Spleen (tissue), 11 donors: ENCODE measurements around the gene PAQR4. TPM values are rescaled to one million over a fixed set of nuclear protein-coding genes. Genes with fewer than 3 reads are reported as not detected.
A peak's percentile ranks its signal among the peaks of the same experiment; 100 is the strongest.

Source experiments
- DNase-seq: peaks from one replicate; pipeline ENCODE4 v3.0.0-alpha.2; 2020
- H3K27ac ChIP-seq, 8 donors: fragments of 200-600 bp; sonication (generic) in 7 of 8; 1 replicate in 4 of 8; 2 replicates in 4 of 8; pipeline versions ENCODE4 v1.5.0 to v1.8.0; 2016 to 2021; ENCODE audit warnings: inconsistent platforms in 4 of 8, mild to moderate bottlenecking in 4 of 8, moderate library complexity in 1 of 8
- H3K27me3 ChIP-seq, 7 donors: fragments of 200-600 bp; sonication (generic) in 6 of 7; replicated peaks in 1 of 7; 1 replicate in 4 of 7; 2 replicates in 3 of 7; pipeline versions ENCODE4 v1.5.0 to v1.8.0; 2016 to 2021; ENCODE audit warnings: inconsistent platforms in 3 of 7, mild to moderate bottlenecking in 1 of 7
- H3K36me3 ChIP-seq, 6 donors: fragments of 200-600 bp; sonication (generic) in 5 of 6; 1 replicate in 4 of 6; 2 replicates in 2 of 6; pipeline versions ENCODE4 v1.5.0 to v1.8.0; 2016 to 2021; ENCODE audit warnings: inconsistent platforms in 2 of 6
- H3K4me1 ChIP-seq, 6 donors: fragments of 200-600 bp; sonication (generic) in 5 of 6; 1 replicate in 3 of 6; 2 replicates in 3 of 6; pipeline versions ENCODE4 v1.5.0 to v1.8.0; 2016 to 2021; ENCODE audit warnings: inconsistent platforms in 3 of 6
- H3K4me3 ChIP-seq, 8 donors: fragments of 200-600 bp; sonication (generic) in 7 of 8; 1 replicate in 4 of 8; 2 replicates in 4 of 8; pipeline versions ENCODE4 v1.5.0 to v1.8.0; 2016 to 2021; ENCODE audit warnings: inconsistent platforms in 4 of 8, mild to moderate bottlenecking in 4 of 8, moderate library complexity in 2 of 8
- H3K9me3 ChIP-seq, 8 donors: fragments of 200-600 bp; sonication (generic) in 7 of 8; 1 replicate in 4 of 8; 2 replicates in 4 of 8; pipeline versions ENCODE4 v1.5.0 to v1.8.0; 2016 to 2021; ENCODE audit warnings: inconsistent platforms in 4 of 8
- POLR2A ChIP-seq, 3 donors: fragments of 450-650 bp; IDR thresholded peaks; one replicate each; pipeline ENCODE4 v1.5.1; 2017; ENCODE audit warnings: antibody characterized with exemption in 3 of 3, mild to moderate bottlenecking in 1 of 3
- POLR2AphosphoS5 ChIP-seq, 3 donors: sonication (generic); formaldehyde crosslinking; IDR thresholded peaks; one replicate each; pipeline ENCODE4 v1.5.1; 2017; ENCODE audit warnings: antibody characterized with exemption in 3 of 3
- WGBS, 5 donors: extraction: QIAGEN DNeasy Blood & Tissue Kit in 3 of 5; methylation state at CpG; one replicate each; pipeline versions ENCODE4 v1.1.5 to v1.1.7; 2013 to 2018; 5-methylcytosine and 5-hydroxymethylcytosine counted together
- intact Hi-C: fragments of 100-400 bp; cut with DNase I; formaldehyde crosslinking; loops from one replicate; pipeline ENCODE4 v1.15.0; 2023; ENCODE audit warnings: low total_unique reads
- polyA plus RNA-seq, 3 donors: library from polyadenylated mRNA; stranded (reverse); fragments of 200-250 nt; gene quantifications; one replicate each; pipeline ENCODE4 v1.2.1, GENCODE V29; 2013
- total RNA-seq, 7 donors: library from RNA; depleted of rRNA in 3 of 7; stranded (reverse); fragments of >200 nt in 3 of 7; fragmentation: NEBNext Ultra II Directional in 4 of 7; extraction: Animal tissue kit (Norgen Biotek cat#: 25700) in 4 of 7; gene quantifications; one replicate each; pipeline versions ENCODE4 v1.1.0 to v1.2.1, GENCODE V29; 2016 to 2021
- TF ChIP-seq, protein P1 (sequence below), 11 experiments: fragments of 200-600 bp in 7 of 11; fragments of 450-650 bp in 4 of 11; sonication (generic) in 4 of 11; IDR thresholded peaks in 8 of 11; conservative IDR thresholded peaks in 3 of 11; 1 replicate in 7 of 11; 2 replicates in 4 of 11; pipeline versions ENCODE4 v1.4.0 to v1.8.0; 2016 to 2021; ENCODE audit warnings: antibody characterized with exemption in 11 of 11, inconsistent platforms in 4 of 11, mild to moderate bottlenecking in 1 of 11
- donor health status: healthy with polysubstance abuse.
- donor health status: DM: no; HTN: no; CAD: no; lungs with moderate emphysema.
- donor health status: DM: no; HTN: no; CAD: no.
- donor health status: Bipolar disorder and iron deficiency.
- donor health status: healthy.
- donor health status: DM: no; HTN: no; CAD: no.
- donor health status: DM: yes; HTN: yes; CAD: no.

Gene PAQR4
- total and polyA plus RNA-seq, 10 donors = 2.1 to 9.0 (median 6.3) TPM

DNA sequence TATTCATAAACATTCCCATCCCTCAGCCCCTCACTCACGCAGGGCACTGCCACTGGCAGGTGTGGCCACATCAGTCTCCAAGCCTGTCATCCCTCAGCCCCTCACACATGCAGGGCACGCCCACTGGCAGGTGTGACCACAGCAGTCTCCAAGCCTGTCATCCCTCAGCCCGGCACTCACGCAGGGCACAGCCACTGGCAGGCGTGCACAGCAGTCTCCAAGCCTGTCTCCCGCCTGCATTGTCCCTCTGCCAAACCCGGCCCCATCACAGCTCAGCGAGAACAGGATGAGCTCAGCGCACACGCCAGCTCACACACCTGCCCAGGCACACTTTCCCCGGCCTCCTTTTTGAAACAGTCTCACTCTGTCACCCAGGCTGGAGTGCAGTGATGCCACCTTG lies 16.5 kb upstream of the PAQR4 start:
- TF ChIP-seq POLR2AphosphoS5 (IDR thresholded peaks at IDR 0.05) (no peak), POLR2A (IDR thresholded peaks at IDR 0.05) (no peak)
- TF ChIP-seq, protein P1, sequence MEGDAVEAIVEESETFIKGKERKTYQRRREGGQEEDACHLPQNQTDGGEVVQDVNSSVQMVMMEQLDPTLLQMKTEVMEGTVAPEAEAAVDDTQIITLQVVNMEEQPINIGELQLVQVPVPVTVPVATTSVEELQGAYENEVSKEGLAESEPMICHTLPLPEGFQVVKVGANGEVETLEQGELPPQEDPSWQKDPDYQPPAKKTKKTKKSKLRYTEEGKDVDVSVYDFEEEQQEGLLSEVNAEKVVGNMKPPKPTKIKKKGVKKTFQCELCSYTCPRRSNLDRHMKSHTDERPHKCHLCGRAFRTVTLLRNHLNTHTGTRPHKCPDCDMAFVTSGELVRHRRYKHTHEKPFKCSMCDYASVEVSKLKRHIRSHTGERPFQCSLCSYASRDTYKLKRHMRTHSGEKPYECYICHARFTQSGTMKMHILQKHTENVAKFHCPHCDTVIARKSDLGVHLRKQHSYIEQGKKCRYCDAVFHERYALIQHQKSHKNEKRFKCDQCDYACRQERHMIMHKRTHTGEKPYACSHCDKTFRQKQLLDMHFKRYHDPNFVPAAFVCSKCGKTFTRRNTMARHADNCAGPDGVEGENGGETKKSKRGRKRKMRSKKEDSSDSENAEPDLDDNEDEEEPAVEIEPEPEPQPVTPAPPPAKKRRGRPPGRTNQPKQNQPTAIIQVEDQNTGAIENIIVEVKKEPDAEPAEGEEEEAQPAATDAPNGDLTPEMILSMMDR (IDR thresholded peaks at IDR 0.05 in 8 of 11, conservative IDR thresholded peaks at IDR 0.05 in 3 of 11) = no peak
- 63 to 79% (median 70%) methylated on average over 10 to 11 of the region's 11 CpGs for WGBS, 5 donors
- Histone ChIP-seq H3K36me3 (peaks cover 0 to 26% (median 15%) of the 10 kb centered on the region in 6 donors), H3K4me3 (no peak overlapping the region), H3K9me3 (no peaks in the 10 kb centered on the region), H3K27ac (no peak overlapping the region), H3K27me3 (peaks cover 0 to 43% (median 22%) of the 10 kb centered on the region in 7 donors), H3K4me1 (peaks cover 0 to 24% (median 3%) of the 10 kb centered on the region in 6 donors)
- no peak for DNase-seq
- intact Hi-C loops = no loop called here

DNA sequence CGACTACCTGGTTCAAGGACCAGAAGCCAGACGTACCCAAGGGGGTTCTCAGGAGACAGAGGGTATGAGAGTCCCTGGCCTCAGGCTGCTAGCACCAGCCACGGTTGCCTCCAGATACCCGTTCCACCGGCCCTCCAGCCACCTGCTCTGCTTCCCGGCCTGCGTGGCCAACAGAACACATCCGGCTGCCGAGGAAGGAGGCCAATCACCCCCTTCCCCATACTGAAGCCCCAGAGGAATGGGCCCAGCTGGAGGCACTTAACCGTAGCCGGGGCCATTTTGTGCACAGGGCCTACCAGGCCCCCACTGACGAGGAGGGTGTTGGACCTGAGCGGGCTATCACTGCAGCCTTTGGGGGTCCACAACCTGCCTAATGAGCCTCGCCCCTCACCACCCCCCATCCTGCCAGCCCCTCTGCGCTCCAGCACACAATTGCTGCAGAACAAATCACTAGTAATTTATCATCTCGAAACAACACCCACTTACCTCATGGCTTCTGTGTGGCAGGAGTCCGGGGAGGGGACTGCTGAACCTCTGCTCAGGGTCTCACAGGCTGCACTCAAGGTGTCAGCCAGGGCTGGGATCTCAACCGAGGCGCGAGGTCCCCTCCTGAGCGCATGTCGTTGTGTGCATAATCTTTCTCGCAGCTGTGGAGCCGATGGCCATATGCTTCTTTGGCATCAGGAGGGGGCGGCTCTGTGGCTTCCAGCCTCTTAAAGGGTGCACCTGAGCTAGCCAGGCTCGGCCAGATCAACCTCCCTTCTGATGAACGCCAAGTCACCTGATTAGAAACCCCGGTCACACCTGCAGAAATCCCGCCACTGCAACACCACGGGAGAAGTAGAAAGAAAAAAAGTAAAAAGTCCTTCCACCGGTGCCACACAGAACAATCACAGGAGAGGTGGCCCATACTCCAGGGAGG lies 15.2 kb upstream of the PAQR4 start:
- TF ChIP-seq POLR2A (IDR thresholded peaks at IDR 0.05) = no peak
- TF ChIP-seq, protein P1 (IDR thresholded peaks at IDR 0.05 in 8 of 11, conservative IDR thresholded peaks at IDR 0.05 in 3 of 11) = no peak
- peak in 1 of 3 donors; percentile 28 for TF ChIP-seq POLR2AphosphoS5 (IDR thresholded peaks at IDR 0.05)
- peak; percentile 59 for DNase-seq
- Histone ChIP-seq H3K36me3 (peaks cover 0 to 18% (median 10%) of the 10 kb centered on the region in 6 donors), H3K27me3 (peaks cover 0 to 54% (median 22%) of the 10 kb centered on the region in 7 donors), H3K9me3 (no peaks in the 10 kb centered on the region), H3K4me1 (peaks cover 0 to 24% (median 3%) of the 10 kb centered on the region in 6 donors), H3K4me3 (no peak overlapping the region), H3K27ac (no peak overlapping the region)
- intact Hi-C loops = no loop called here
- 47 to 68% (median 60%) methylated on average over 30 to 31 of the region's 31 CpGs for WGBS, 5 donors

DNA sequence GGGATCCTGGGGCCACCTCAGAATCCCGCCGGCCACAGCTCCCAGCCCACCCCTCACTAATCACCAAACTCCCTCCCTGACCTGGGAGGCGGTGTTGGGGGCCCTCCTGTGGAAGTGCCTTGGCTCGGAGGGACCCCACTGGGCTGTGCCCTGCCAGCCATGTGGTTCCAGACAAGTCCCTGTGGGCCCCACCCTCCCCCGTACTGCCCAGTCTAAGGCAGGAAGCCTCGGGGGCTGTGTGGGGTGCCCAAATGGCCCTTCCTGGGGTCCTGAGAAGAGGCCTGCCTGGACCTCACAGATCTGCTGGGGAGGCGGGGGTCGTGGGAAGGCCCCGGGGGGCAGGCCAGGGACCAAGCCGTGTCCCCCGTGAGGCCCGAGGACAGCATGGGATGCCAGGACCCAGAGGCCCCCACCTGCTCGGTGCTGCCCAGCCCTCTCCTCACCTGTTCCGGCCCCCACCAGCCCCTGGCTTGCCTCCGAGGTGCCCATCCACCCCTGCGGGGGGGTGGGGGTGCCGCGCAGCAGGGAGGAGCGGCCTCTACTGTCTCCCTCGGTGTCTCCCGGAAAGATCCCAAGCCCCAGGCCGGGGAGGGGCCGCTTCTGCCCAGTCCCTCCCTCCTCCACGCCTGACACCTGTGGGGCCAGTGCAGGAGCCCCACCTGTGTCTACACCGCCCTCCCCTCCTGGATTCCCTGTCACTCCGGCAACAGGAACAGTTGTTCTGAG lies 14.3 kb upstream of the PAQR4 start:
- H3K4me3 ChIP-seq = no peak overlapping the region
- H3K9me3 ChIP-seq = no peaks in the 10 kb centered on the region
- H3K27ac ChIP-seq = no peak overlapping the region
- H3K4me1 ChIP-seq = peaks cover 0 to 24% (median 3%) of the 10 kb centered on the region in 6 donors
- peaks cover 0 to 10% (median 1%) of the 10 kb centered on the region in 6 donors for H3K36me3 ChIP-seq
- peaks cover 0 to 62% (median 25%) of the 10 kb centered on the region in 7 donors for H3K27me3 ChIP-seq
- peak; percentile 64 for DNase-seq
- 61 to 75% (median 67%) methylated on average over 7 to 26 of the region's 26 CpGs for WGBS, 5 donors
- TF ChIP-seq POLR2AphosphoS5 (IDR thresholded peaks at IDR 0.05) (no peak), POLR2A (IDR thresholded peaks at IDR 0.05) (no peak)
- TF ChIP-seq, protein P1 (IDR thresholded peaks at IDR 0.05 in 8 of 11, conservative IDR thresholded peaks at IDR 0.05 in 3 of 11) = no peak
- intact Hi-C loops = no loop called here
